Measurements from ENCODE around the gene NKX2-3. TPM values are rescaled to one million over a fixed set of nuclear protein-coding genes. Genes with fewer than 3 reads are reported as not detected.

The NKX2-3 gene
- total RNA-seq, 1 experiment from 2014 or later = not detected

DNA sequence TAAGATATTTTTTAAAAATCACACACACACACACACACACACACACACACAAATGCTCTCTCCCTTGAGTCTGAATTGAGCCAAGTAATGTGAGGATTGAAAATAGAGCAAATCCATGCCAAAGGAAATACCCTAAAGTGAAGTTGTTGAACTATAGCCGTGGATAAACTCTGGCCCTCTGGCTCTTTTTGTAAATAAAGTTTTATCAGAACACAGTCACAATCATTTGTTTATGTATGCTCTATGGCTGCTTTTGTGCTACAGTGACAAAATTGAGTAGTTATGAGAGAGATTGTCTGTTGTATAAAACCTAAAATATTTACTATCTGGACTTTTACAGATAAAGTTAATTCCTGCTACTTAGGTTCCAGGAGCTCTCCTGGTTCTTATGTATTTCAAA, 39.1 kb downstream of the NKX2-3 start (continued):
- TF ChIP-seq, protein P1, sequence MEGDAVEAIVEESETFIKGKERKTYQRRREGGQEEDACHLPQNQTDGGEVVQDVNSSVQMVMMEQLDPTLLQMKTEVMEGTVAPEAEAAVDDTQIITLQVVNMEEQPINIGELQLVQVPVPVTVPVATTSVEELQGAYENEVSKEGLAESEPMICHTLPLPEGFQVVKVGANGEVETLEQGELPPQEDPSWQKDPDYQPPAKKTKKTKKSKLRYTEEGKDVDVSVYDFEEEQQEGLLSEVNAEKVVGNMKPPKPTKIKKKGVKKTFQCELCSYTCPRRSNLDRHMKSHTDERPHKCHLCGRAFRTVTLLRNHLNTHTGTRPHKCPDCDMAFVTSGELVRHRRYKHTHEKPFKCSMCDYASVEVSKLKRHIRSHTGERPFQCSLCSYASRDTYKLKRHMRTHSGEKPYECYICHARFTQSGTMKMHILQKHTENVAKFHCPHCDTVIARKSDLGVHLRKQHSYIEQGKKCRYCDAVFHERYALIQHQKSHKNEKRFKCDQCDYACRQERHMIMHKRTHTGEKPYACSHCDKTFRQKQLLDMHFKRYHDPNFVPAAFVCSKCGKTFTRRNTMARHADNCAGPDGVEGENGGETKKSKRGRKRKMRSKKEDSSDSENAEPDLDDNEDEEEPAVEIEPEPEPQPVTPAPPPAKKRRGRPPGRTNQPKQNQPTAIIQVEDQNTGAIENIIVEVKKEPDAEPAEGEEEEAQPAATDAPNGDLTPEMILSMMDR (IDR thresholded peaks at IDR 0.05 in 2 of 3, conservative IDR thresholded peaks at IDR 0.05 in 1 of 3; ENCODE audit: borderline replicate concordance in 1 of 3, insufficient read depth in 1 of 3, low read depth in 2 of 3, low read length in 2 of 3) = no peak
- TF ChIP-seq EZH2 (IDR thresholded peaks at IDR 0.05) (no peak), ZNF274 (IDR thresholded peaks at IDR 0.05; ENCODE audit: low read depth, low read length) (no peak), YY1 (IDR thresholded peaks at IDR 0.05; ENCODE audit: extremely low read depth, insufficient replicate concordance, low read depth, low read length) (no peak), POLR2A (IDR thresholded peaks at IDR 0.05; ENCODE audit: borderline replicate concordance, extremely low read depth, insufficient read depth, insufficient read length) (no peak), SRF (IDR thresholded peaks at IDR 0.05; ENCODE audit: low read depth) (no peak), SIN3A (IDR thresholded peaks at IDR 0.05; ENCODE audit: low read depth) (no peak)
- TF ChIP-seq, protein P2, sequence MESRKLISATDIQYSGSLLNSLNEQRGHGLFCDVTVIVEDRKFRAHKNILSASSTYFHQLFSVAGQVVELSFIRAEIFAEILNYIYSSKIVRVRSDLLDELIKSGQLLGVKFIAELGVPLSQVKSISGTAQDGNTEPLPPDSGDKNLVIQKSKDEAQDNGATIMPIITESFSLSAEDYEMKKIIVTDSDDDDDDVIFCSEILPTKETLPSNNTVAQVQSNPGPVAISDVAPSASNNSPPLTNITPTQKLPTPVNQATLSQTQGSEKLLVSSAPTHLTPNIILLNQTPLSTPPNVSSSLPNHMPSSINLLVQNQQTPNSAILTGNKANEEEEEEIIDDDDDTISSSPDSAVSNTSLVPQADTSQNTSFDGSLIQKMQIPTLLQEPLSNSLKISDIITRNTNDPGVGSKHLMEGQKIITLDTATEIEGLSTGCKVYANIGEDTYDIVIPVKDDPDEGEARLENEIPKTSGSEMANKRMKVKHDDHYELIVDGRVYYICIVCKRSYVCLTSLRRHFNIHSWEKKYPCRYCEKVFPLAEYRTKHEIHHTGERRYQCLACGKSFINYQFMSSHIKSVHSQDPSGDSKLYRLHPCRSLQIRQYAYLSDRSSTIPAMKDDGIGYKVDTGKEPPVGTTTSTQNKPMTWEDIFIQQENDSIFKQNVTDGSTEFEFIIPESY (IDR thresholded peaks at IDR 0.05; ENCODE audit: extremely low read depth, insufficient replicate concordance, low read length) = no peak
- TF ChIP-seq, protein P3, sequence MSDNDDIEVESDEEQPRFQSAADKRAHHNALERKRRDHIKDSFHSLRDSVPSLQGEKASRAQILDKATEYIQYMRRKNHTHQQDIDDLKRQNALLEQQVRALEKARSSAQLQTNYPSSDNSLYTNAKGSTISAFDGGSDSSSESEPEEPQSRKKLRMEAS (IDR thresholded peaks at IDR 0.05) = no peak
- TF ChIP-seq, protein P4, sequence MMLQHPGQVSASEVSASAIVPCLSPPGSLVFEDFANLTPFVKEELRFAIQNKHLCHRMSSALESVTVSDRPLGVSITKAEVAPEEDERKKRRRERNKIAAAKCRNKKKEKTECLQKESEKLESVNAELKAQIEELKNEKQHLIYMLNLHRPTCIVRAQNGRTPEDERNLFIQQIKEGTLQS (IDR thresholded peaks at IDR 0.05) = no peak

DNA sequence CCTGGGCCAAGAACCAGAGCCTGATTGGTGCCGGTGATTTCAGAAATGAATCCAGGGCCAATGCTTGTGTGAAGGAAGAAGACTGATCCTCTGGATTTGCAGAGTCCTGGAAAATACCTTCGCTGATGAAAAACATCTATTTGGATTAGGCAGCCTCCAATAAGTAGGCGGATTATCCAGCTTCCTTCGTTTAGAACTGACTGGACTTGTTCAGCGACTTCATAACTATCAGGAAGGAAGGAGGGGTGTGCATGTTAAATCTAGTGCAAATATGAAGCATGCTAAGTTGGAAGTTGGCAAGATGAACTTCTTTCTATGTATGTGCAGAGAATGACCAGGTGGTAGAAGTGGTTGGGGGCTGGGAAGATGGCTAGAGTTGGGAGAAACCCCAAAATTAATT, 41.0 kb downstream of the NKX2-3 start:
- CTCF ChIA-PET = no interaction called here
- no TSS peak for BruUV-seq (replicated peaks)
- RAD21 ChIA-PET (ENCODE audit: low non-redundant PET in 1 of 2, low total read pairs in 2 of 2, uncharacterized antibody in 2 of 2, unreplicated experiment in 2 of 2) = no interaction called here
- no peak for TF ChIP-seq SP1 (IDR thresholded peaks at IDR 0.05; ENCODE audit: low read depth)
- TF ChIP-seq, protein P1 (IDR thresholded peaks at IDR 0.05 in 2 of 3, conservative IDR thresholded peaks at IDR 0.05 in 1 of 3; ENCODE audit: borderline replicate concordance in 1 of 3, insufficient read depth in 1 of 3, low read depth in 2 of 3, low read length in 2 of 3) = no peak
- no peak for TF ChIP-seq SRF (IDR thresholded peaks at IDR 0.05; ENCODE audit: low read depth)
- TF ChIP-seq, protein P2 (IDR thresholded peaks at IDR 0.05; ENCODE audit: extremely low read depth, insufficient replicate concordance, low read length) = no peak
- no peak for TF ChIP-seq ZFX (IDR thresholded peaks at IDR 0.05)
- no peak for TF ChIP-seq EZH2 (IDR thresholded peaks at IDR 0.05)
- no peak for TF ChIP-seq RAD21 (IDR thresholded peaks at IDR 0.05; ENCODE audit: low read depth)

More for the DNA sequence above, 41.0 kb downstream of the NKX2-3 start:
- H3K4me2 ChIP-seq (ENCODE audit: low read length) = no peak overlapping the region
- no peaks in the 10 kb centered on the region for H3K36me3 ChIP-seq (ENCODE audit: control insufficient read depth in 1 of 2, insufficient read depth in 2 of 2, low read length in 2 of 2)
- H3K9me3 ChIP-seq (ENCODE audit: control insufficient read depth in 1 of 2, insufficient read depth in 1 of 2, low read depth in 1 of 2, low read length in 2 of 2) = no peaks in the 10 kb centered on the region
- H4K20me1 ChIP-seq (ENCODE audit: insufficient read depth) = no peaks in the 10 kb centered on the region
- no peaks in the 10 kb centered on the region for H3K79me2 ChIP-seq (ENCODE audit: insufficient read depth, low read length)
- no peak overlapping the region for H3K9ac ChIP-seq (ENCODE audit: low read length)
- POLR2A ChIA-PET = no interaction called here
- no peak overlapping the region for H3K4me3 ChIP-seq (replicated peaks in 1 of 2; ENCODE audit: low read depth in 1 of 2, low read length in 2 of 2)
- no peaks in the 10 kb centered on the region for H3K9me2 ChIP-seq (ENCODE audit: insufficient read depth)
- no peak for ATAC-seq
- no peak for DNase-seq (ENCODE audit: low read depth, low spot score)
- H3K4me1 ChIP-seq (ENCODE audit: control insufficient read depth in 1 of 2, insufficient read depth in 2 of 2, low read length in 2 of 2) = no peaks in the 10 kb centered on the region
- no peaks in the 10 kb centered on the region for H3K27me3 ChIP-seq (ENCODE audit: insufficient read depth, low read length)
- H2AFZ ChIP-seq (ENCODE audit: low read depth, low read length, poor library complexity, severe bottlenecking) = no peak overlapping the region
- H3K27ac ChIP-seq (ENCODE audit: low read depth, low read length) = no peak overlapping the region
- intact Hi-C loops (cut with micrococcal nuclease) = no loop called here
